K562 (cell line): ENCODE measurements around the gene TRANK1. TPM values are rescaled to one million over a fixed set of nuclear protein-coding genes. Genes with fewer than 3 reads are reported as not detected.

Experiments
- ATF1 ChIP-seq, 2 experiments: fragments of 450-650 bp in 1 of 2; IDR thresholded peaks; 2 replicates each; pipeline ENCODE4 v1.6.1; 2016; ENCODE audit warnings: missing compliant biosample characterization in 1 of 2, missing genetic modification characterization in 1 of 2
- ELF1 ChIP-seq: fragments of 200-800 bp; sonication (Bioruptor generic); IDR thresholded peaks from 2 replicates; pipeline ENCODE4 v1.6.1; 2016; ENCODE audit warnings: missing genetic modification characterization, missing compliant biosample characterization
- FOXM1 ChIP-seq, 2 experiments: fragments of 450-650 bp in 1 of 2; sonication (generic) in 1 of 2; formaldehyde crosslinking in 1 of 2; IDR thresholded peaks; 2 replicates each; pipeline versions ENCODE4 v1.6.1 to v1.9.0; 2017 to 2022; ENCODE audit warnings: low read depth in 2 of 2, mild to moderate bottlenecking in 2 of 2, missing genetic modification reagents in 1 of 2, moderate library complexity in 1 of 2
- MAZ ChIP-seq, 2 experiments: fragments of 450-650 bp in 1 of 2; sonication (generic) in 1 of 2; formaldehyde crosslinking; IDR thresholded peaks in 1 of 2; conservative IDR thresholded peaks in 1 of 2; 2 replicates each; pipeline versions ENCODE4 v1.4.0 to v1.5.0; 2020; ENCODE audit warnings: mild to moderate bottlenecking in 1 of 2, missing genetic modification reagents in 1 of 2
- MCM7 ChIP-seq, 2 experiments: fragments of 450-650 bp; IDR thresholded peaks; 2 replicates each; pipeline ENCODE4 v1.6.1; 2016 to 2018
- NFRKB ChIP-seq: fragments of 450-650 bp; IDR thresholded peaks from 2 replicates; pipeline ENCODE4 v1.6.1; 2016; ENCODE audit warnings: low read depth
- RAD21 ChIP-seq, 2 experiments: fragments of 250-450 bp in 1 of 2; fragments of 450-650 bp in 1 of 2; sonication (Bioruptor Pico) in 1 of 2; formaldehyde crosslinking in 1 of 2; IDR thresholded peaks in 1 of 2; conservative IDR thresholded peaks in 1 of 2; 2 replicates each; pipeline versions ENCODE4 v1.4.0 to v1.8.0; 2020 to 2022; ENCODE audit warnings: mild to moderate bottlenecking in 2 of 2, moderate library complexity in 1 of 2
- RNF2 ChIP-seq: sonication (generic); IDR thresholded peaks from 2 replicates; pipeline ENCODE4 v1.6.1; 2016
- SMARCA4 ChIP-seq: fragments of 450-650 bp; IDR thresholded peaks from 2 replicates; pipeline ENCODE4 v1.6.1; 2016
- TOE1 ChIP-seq, 2 experiments: fragments of 450-650 bp in 1 of 2; sonication (generic) in 1 of 2; formaldehyde crosslinking in 1 of 2; IDR thresholded peaks; 2 replicates each; pipeline versions ENCODE4 v1.7.1 to v1.8.0; 2016 to 2022; ENCODE audit warnings: borderline replicate concordance in 2 of 2, mild to moderate bottlenecking in 2 of 2, antibody characterized with exemption in 1 of 2, inconsistent platforms in 1 of 2, low read depth in 1 of 2, missing genetic modification reagents in 1 of 2, moderate library complexity in 1 of 2
- polyA plus RNA-seq, 8 experiments: library from polyadenylated mRNA; depleted of rRNA in 4 of 8; stranded (reverse) in 5 of 8; unstranded in 3 of 8; fragments of >200 nt; fragmentation: Nextera tagmentation in 2 of 8; fragmentation: Illumina TruSeq in 1 of 8; extraction: Ambion mirVana in 2 of 8; extraction: Trizol in 1 of 8; gene quantifications; 2 replicates each; pipeline versions ENCODE4 v1.2.1 to v1.2.3, GENCODE V29; 2011 to 2014; ENCODE audit warnings: inconsistent platforms in 1 of 8, missing spikeins in 1 of 8
- total RNA-seq, 7 experiments: library from RNA; depleted of rRNA in 6 of 7; stranded (reverse); fragments of >200 nt in 6 of 7; fragmentation: Illumina TruSeq in 2 of 7; extraction: Trizol in 2 of 7; gene quantifications; 2 replicates each; pipeline versions ENCODE4 v1.2.1 to v1.2.3, GENCODE V29; 2011 to 2021; ENCODE audit warnings: low replicate concordance in 1 of 7

TRANK1 gene
- total and polyA plus RNA-seq, 9 of the 15 experiments (the other 6 are each of a cell fraction or from before 2014, with no cell fraction given): 0.41 to 5.3 (median 2.1) TPM

GRCh38 chr3:36924744-36925521 lies 19.9 kb downstream of the TRANK1 start (continued):
- TF ChIP-seq MAZ (CRISPR knock-in tag; conservative IDR thresholded peaks at IDR 0.05 in 1 of 2, IDR thresholded peaks at IDR 0.05 in 1 of 2): 0 out of 4 replicates have a peak, but pooled peaks of 1 of the 2 experiments have one; percentile 12
- TF ChIP-seq MCM7 (IDR thresholded peaks at IDR 0.05): no peak
- TF ChIP-seq ELF1 (tag): 0 out of 2 replicates have a peak, but pooled peaks have one; percentile 16
- TF ChIP-seq RNF2: 0 out of 2 replicates have a peak, but pooled peaks have one; percentile 15
- peak; percentile 73 for TF ChIP-seq TOE1 (IDR thresholded peaks at IDR 0.05; ENCODE audit: borderline replicate concordance)
- no peak for TF ChIP-seq TOE1 (CRISPR knock-in tag; IDR thresholded peaks at IDR 0.05; ENCODE audit: borderline replicate concordance, low read depth)
- TF ChIP-seq RAD21 (CRISPR knock-in tag; conservative IDR thresholded peaks at IDR 0.05 in 1 of 2, IDR thresholded peaks at IDR 0.05 in 1 of 2): 0 out of 4 replicates have a peak, but pooled peaks of 1 of the 2 experiments have one; percentile 21
- TF ChIP-seq ATF1 (CRISPR knock-in tag; IDR thresholded peaks at IDR 0.05): no peak
- TF ChIP-seq ATF1 (tag; IDR thresholded peaks at IDR 0.05): 0 out of 2 replicates have a peak, but pooled peaks have one; percentile 26
- peak; percentile 90 for TF ChIP-seq NFRKB
- peak; percentile 80 for TF ChIP-seq SMARCA4
- peak; percentile 69; the same call in 1 of the 2 replicates for TF ChIP-seq FOXM1 (IDR thresholded peaks at IDR 0.05; ENCODE audit: low read depth)
- TF ChIP-seq FOXM1 (CRISPR knock-in tag; IDR thresholded peaks at IDR 0.05; ENCODE audit: low read depth): no peak
- TF ChIP-seq, all 486 proteins: peak for 68
